Pancreas (tissue), 10 donors: ENCODE measurements around the gene ZHX3. TPM values are rescaled to one million over a fixed set of nuclear protein-coding genes. Genes with fewer than 3 reads are reported as not detected.

Source experiments
- ATAC-seq, 4 donors: fragments of 200-7000 bp; cut with Tn5 transposase; one replicate each; pipeline versions ENCODE4 v1.8.0 to v1.9.1; 2020; ENCODE audit warnings: mild to moderate bottlenecking in 4 of 4, moderate library complexity in 4 of 4
- DNase-seq, 6 donors: peaks; one replicate each; pipeline ENCODE4 v3.0.0-alpha.2; 2020
- FAIRE-seq: peaks from 2 replicates; lab custom pipeline; 2012; peaks lifted over from hg19 to GRCh38; lab: Jason Lieb, UNC
- H3K27ac ChIP-seq, 4 donors: fragments of 200-600 bp; sonication (generic); 1 replicate in 3 of 4; 2 replicates in 1 of 4; pipeline versions ENCODE4 v1.5.0 to v1.8.0; 2020
- H3K27me3 ChIP-seq, 4 donors: fragments of 200-600 bp; one replicate each; pipeline ENCODE4 v1.8.0; 2021
- H3K36me3 ChIP-seq, 3 donors: fragments of 200-600 bp; sonication (generic) in 1 of 3; one replicate each; pipeline versions ENCODE4 v1.5.0 to v1.8.0; 2020 to 2021
- H3K4me1 ChIP-seq, 3 donors: fragments of 200-600 bp; one replicate each; pipeline ENCODE4 v1.8.0; 2021
- H3K4me3 ChIP-seq, 4 donors: fragments of 200-600 bp; sonication (generic) in 2 of 4; one replicate each; pipeline versions ENCODE4 v1.5.0 to v1.8.0; 2020 to 2021
- H3K9me3 ChIP-seq, 4 donors: fragments of 200-600 bp; one replicate each; pipeline ENCODE4 v1.8.0; 2021
- CTCF ChIP-seq, 4 donors: fragments of 200-600 bp; sonication (generic) in 3 of 4; IDR thresholded peaks; one replicate each; pipeline versions ENCODE4 v1.5.0 to v1.8.0; 2021; ENCODE audit warnings: antibody characterized with exemption in 4 of 4
- WGBS, 2 donors: extraction: QIAGEN DNeasy Blood & Tissue Kit; methylation state at CpG; one replicate each; pipeline ENCODE4 v1.1.7; 2013; 5-methylcytosine and 5-hydroxymethylcytosine counted together
- intact Hi-C, 3 donors: fragments of 100-400 bp; cut with DNase I; formaldehyde crosslinking; loops; one replicate each; pipeline versions ENCODE4 v1.11.1 to v1.14.2; 2022
- polyA plus RNA-seq, 2 donors: library from polyadenylated mRNA; stranded (reverse); fragments of 200-250 nt; gene quantifications; one replicate each; pipeline ENCODE4 v1.2.3, GENCODE V29; 2013
- total RNA-seq, 6 donors: library from RNA; stranded (reverse); fragmentation: NEBNext Ultra II Directional in 4 of 6; extraction: Animal tissue kit (Norgen Biotek cat#: 25700) in 4 of 6; gene quantifications; one replicate each; pipeline versions ENCODE4 v1.2.1 to v1.2.4, GENCODE V29; 2021 to 2023
- donor health status: healthy with polysubstance abuse.
- donor health status: DM: no; HTN: no; CAD: no; lungs with moderate emphysema.
- donor health status: DM: no; HTN: no; CAD: no.
- donor health status: control.
- donor health status: control.
- donor health status: Bipolar disorder and iron deficiency.
- donor health status: DM: yes; HTN: yes; CAD: no.
- donor health status: DM: no; HTN: no; CAD: no.
- donor health status: DM: no; HTN: no; CAD: no.
- donor health status: DM: yes; HTN: yes; CAD: no.

Gene ZHX3
- total and polyA plus RNA-seq, 8 donors = 7.9 to 17.3 (median 13.0) TPM

DNA sequence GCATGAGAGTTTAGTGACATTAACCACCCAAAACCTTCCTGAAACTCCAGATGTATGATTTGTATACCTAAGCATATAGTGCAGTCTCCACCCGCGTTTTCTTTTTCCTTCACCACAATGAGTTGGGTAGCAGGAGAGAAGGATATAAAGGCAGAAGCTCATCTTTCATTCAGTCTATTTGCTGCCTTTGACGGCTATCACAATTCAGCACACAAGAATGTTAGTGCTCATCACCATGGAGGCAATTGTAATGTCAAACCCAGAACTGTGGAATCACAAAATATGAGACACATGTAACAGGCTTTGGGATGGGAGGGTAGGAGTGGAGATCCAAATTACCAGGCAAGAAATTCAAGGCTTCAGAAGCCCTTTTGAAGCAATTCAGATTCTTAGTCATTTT lies 17.6 kb downstream of the ZHX3 start:
- Histone ChIP-seq H3K9me3 (no peaks in the 10 kb centered on the region), H3K36me3 (no peaks in the 10 kb centered on the region), H3K4me3 (no peak overlapping the region), H3K27me3 (no peaks in the 10 kb centered on the region), H3K27ac (no peak overlapping the region), H3K4me1 (no peaks in the 10 kb centered on the region)
- no peak for FAIRE-seq
- intact Hi-C loops = no loop called here
- ATAC-seq = no peak
- 87 to 90% methylated on average over 3 of the region's 3 CpGs for WGBS, 2 donors
- no peak for TF ChIP-seq CTCF (IDR thresholded peaks at IDR 0.05)
- DNase-seq = no peak

DNA sequence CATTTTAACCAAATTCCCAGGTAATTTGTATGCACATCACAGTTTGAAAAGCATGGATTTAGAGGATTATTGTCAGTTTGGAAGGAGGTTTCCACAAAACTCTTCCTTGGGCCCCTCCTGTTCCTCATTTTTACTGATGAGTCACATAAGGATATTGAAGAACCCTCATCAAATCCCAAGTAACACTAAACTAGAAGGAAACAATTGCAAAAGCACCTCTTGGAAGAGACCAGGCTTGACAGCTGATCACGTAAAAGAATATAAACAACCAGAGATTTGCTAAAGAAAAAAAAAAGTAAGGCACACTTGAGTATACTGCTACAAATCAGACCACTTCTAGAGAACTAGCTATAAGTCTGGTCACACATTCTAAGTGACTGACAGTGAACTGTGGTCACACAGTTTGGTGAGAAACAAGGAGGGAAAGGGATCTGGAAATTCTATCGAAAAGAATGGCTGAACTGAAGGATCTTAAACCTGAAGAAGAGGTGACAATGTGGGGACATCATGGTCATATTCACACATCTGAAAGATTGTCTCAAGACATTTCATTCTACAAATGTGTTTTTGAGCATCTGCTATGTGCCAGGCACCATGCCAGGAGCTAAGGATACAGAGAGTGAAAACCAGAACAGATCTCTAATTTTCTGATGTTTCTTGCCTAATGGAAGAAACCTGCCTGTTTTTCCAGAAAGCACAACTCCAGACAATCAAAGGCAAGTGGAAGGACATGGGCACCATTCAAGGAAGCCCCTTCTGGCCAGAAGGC lies 24.1 kb downstream of the ZHX3 start:
- Histone ChIP-seq H3K4me3 (no peak overlapping the region), H3K27me3 (no peaks in the 10 kb centered on the region), H3K9me3 (no peaks in the 10 kb centered on the region), H3K4me1 (no peaks in the 10 kb centered on the region), H3K27ac (no peak overlapping the region), H3K36me3 (no peaks in the 10 kb centered on the region)
- DNase-seq = no peak
- TF ChIP-seq CTCF (IDR thresholded peaks at IDR 0.05) = no peak
- ATAC-seq = no peak
- WGBS, 2 donors = 82 to 87% methylated on average over 2 of the region's 2 CpGs
- intact Hi-C loops = no loop called here
- FAIRE-seq = no peak

GRCh38 chr20:41290804-41291389 lies 26.6 kb downstream of the ZHX3 start:
- Histone ChIP-seq H3K36me3 (no peaks in the 10 kb centered on the region), H3K27me3 (no peaks in the 10 kb centered on the region), H3K4me3 (no peak overlapping the region), H3K4me1 (no peaks in the 10 kb centered on the region), H3K27ac (no peak overlapping the region), H3K9me3 (no peaks in the 10 kb centered on the region)
- ATAC-seq (no peak), DNase-seq (no peak), FAIRE-seq (no peak)
- 76 to 79% methylated on average over 3 of the region's 3 CpGs for WGBS, 2 donors
- intact Hi-C loops = no loop called here
- no peak for TF ChIP-seq CTCF (IDR thresholded peaks at IDR 0.05)

DNA sequence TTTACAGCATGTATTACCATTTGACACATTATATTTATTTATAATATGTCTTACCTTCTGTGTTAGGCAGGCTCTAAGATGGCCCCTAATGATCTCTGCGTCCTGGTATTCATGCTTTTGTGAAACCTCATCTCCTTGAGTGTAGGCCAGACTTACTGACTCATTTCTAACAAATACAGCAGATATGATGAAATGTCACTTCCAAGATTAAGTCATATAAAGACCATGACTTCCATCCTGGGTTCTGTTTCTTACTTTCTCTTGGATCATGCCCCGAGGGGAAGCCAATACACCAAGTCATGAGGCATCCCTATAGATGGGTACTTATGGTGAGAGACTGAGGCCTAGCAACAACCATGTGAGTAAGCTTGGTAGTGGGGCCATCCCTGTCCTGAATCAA lies 30.2 kb downstream of the ZHX3 start:
- H3K4me3 ChIP-seq = no peak overlapping the region
- intact Hi-C loops = no loop called here
- H3K36me3 ChIP-seq = no peaks in the 10 kb centered on the region
- TF ChIP-seq CTCF (IDR thresholded peaks at IDR 0.05) = no peak
- WGBS, 2 donors = 97 to 98% methylated on average over 2 of the region's 2 CpGs
- H3K4me1 ChIP-seq = no peaks in the 10 kb centered on the region
- H3K27ac ChIP-seq = no peak overlapping the region
- FAIRE-seq = no peak
- no peak for ATAC-seq
- no peaks in the 10 kb centered on the region for H3K9me3 ChIP-seq
- no peak for DNase-seq
- no peaks in the 10 kb centered on the region for H3K27me3 ChIP-seq

DNA sequence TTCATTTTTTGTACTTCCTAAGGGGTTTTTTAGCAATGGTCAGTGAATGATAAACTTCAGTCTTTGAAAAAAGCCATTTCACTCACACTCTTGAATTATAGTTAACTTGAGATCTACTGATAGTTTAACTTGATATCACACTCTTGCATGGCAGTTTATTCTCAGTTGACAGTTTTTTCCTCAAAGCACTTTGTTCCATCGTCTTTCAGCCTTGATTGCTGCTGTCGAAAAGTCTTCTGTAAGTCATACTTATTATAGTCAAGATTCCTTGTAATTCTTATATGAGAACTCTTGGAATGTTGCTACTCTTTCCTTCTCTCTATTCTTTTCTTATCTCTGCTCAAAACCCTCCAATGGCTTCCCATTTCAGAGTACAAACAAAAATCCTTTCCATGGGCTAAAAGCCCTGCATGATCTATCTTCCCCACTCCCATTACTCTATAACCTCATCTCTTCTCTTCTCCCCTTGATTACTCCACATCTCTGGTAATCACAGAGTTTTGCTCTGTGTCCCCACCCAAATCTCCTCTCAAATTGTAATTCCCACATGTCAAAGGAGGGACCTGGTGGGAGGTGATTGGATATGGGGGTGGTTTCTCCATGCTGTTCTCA lies 31.2 kb downstream of the ZHX3 start:
- H3K4me3 ChIP-seq = no peak overlapping the region
- WGBS, 2 donors = 74 to 97% methylated on average over 2 of the region's 2 CpGs
- TF ChIP-seq CTCF (IDR thresholded peaks at IDR 0.05) = no peak
- intact Hi-C loops = no loop called here
- H3K27ac ChIP-seq = no peak overlapping the region
- no peaks in the 10 kb centered on the region for H3K4me1 ChIP-seq
- no peak for DNase-seq
- no peaks in the 10 kb centered on the region for H3K9me3 ChIP-seq
- H3K36me3 ChIP-seq = no peaks in the 10 kb centered on the region
- H3K27me3 ChIP-seq = no peaks in the 10 kb centered on the region
- FAIRE-seq = no peak
- ATAC-seq = no peak
